ENCODE results near the gene MOB3A.

Gene MOB3A

DNA sequence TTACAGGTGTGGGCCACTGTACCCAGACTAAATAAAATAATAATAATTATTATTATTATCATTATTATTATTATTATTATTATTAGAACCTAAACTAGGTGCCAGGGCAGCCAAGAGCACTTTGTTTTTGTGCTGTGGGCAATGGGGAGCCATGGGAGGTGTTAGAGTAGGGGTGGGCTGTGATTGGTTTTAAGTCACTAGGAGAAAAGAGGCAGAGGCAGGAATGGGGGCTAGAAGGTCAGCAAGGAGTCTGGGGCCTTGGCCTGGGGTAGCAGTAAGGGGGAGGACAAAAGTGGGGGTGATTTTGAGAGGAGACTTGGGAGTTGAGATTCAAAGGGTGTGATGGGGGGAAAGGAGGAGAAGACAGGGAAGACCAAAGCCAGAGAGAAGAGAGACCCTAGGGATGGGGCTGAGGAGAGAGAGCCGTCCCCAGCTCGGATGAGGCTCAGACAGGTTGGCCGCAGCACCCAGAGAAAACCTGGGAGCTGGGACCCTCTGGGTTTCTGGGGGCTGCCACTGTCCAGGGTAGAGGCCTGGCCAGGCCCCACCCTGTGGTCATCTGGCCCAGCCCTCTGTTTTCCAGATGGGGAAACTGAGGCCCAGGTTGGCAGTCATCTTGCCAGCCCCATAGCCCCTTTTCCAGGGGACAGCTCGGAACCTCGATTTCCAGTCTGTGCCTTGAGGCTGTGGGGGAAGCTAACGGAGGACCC lies 62.9 kb downstream of the MOB3A start (continued):
- TF ChIP-seq TSHZ2 (CRISPR knock-in tag; IDR thresholded peaks at IDR 0.05) (no peak), ZNF70 (CRISPR knock-in tag; IDR thresholded peaks at IDR 0.05) (no peak), ZNF565 (CRISPR knock-in tag; conservative IDR thresholded peaks at IDR 0.05; ENCODE audit: low read depth) (no peak), ZFP30 (CRISPR knock-in tag; IDR thresholded peaks at IDR 0.05) (no peak), ESRRG (CRISPR knock-in tag; IDR thresholded peaks at IDR 0.05) (no peak)
- TF ChIP-seq, protein P1, sequence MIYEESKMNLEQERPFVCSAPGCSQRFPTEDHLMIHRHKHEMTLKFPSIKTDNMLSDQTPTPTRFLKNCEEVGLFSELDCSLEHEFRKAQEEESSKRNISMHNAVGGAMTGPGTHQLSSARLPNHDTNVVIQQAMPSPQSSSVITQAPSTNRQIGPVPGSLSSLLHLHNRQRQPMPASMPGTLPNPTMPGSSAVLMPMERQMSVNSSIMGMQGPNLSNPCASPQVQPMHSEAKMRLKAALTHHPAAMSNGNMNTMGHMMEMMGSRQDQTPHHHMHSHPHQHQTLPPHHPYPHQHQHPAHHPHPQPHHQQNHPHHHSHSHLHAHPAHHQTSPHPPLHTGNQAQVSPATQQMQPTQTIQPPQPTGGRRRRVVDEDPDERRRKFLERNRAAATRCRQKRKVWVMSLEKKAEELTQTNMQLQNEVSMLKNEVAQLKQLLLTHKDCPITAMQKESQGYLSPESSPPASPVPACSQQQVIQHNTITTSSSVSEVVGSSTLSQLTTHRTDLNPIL (CRISPR knock-in tag; IDR thresholded peaks at IDR 0.05; ENCODE audit: low read depth), result no peak

DNA sequence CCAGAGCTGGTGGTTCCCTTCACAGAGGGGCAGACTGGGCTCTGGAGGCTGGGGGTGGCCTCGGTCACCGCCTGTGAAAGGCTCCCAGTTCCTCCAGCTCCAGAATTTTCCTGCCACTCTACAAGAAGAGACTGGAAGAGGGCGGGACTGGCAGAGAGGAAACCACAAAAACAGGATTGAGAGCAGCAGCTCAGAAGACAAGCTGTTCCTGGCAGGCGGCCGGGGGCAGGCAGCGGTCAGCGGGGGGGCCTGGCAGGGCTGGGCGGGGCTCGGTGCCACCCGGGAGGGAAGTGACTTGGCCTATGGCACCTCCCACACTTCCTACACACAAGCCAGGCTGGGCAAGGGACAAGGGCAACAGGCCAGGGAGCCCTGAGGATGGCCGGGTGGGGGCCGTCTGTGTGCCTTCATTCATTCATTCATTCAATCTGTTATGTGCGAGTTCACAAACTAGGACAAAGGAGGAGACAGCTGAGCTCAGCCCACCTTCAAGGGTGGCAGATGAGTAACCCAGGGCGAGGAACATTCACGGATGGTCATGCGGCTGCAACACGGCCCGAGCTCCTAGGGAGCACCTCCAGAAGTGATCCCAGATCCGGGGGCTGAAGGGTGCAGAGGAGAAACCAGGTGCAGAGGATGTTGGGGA lies 63.7 kb downstream of the MOB3A start:
- TF ChIP-seq ZFP30 (CRISPR knock-in tag; IDR thresholded peaks at IDR 0.05) (no peak), TOX (CRISPR knock-in tag; IDR thresholded peaks at IDR 0.05; ENCODE audit: borderline replicate concordance) (no peak), ZFP3 (CRISPR knock-in tag; IDR thresholded peaks at IDR 0.05) (peak; percentile 26; the same call in 1 of the 2 replicates), ARNTL (CRISPR knock-in tag; IDR thresholded peaks at IDR 0.05; ENCODE audit: borderline replicate concordance, low read depth) (no peak), ZNF70 (CRISPR knock-in tag; IDR thresholded peaks at IDR 0.05) (no peak), ISL1 (CRISPR knock-in tag; IDR thresholded peaks at IDR 0.05) (no peak), BACH2 (CRISPR knock-in tag; IDR thresholded peaks at IDR 0.05; ENCODE audit: borderline replicate concordance) (no peak), CSDC2 (CRISPR knock-in tag; IDR thresholded peaks at IDR 0.05) (no peak), TCF4 (CRISPR knock-in tag; IDR thresholded peaks at IDR 0.05; ENCODE audit: borderline replicate concordance) (no peak), SNAI2 (CRISPR knock-in tag; IDR thresholded peaks at IDR 0.05) (no peak), ZC3H10 (CRISPR knock-in tag; IDR thresholded peaks at IDR 0.05) (no peak), ESRRG (CRISPR knock-in tag; IDR thresholded peaks at IDR 0.05) (no peak)
- TF ChIP-seq, protein P2, sequence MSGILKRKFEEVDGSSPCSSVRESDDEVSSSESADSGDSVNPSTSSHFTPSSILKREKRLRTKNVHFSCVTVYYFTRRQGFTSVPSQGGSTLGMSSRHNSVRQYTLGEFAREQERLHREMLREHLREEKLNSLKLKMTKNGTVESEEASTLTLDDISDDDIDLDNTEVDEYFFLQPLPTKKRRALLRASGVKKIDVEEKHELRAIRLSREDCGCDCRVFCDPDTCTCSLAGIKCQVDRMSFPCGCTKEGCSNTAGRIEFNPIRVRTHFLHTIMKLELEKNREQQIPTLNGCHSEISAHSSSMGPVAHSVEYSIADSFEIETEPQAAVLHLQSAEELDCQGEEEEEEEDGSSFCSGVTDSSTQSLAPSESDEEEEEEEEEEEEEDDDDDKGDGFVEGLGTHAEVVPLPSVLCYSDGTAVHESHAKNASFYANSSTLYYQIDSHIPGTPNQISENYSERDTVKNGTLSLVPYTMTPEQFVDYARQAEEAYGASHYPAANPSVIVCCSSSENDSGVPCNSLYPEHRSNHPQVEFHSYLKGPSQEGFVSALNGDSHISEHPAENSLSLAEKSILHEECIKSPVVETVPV (CRISPR knock-in tag; IDR thresholded peaks at IDR 0.05), result no peak
- TF ChIP-seq, protein P3, sequence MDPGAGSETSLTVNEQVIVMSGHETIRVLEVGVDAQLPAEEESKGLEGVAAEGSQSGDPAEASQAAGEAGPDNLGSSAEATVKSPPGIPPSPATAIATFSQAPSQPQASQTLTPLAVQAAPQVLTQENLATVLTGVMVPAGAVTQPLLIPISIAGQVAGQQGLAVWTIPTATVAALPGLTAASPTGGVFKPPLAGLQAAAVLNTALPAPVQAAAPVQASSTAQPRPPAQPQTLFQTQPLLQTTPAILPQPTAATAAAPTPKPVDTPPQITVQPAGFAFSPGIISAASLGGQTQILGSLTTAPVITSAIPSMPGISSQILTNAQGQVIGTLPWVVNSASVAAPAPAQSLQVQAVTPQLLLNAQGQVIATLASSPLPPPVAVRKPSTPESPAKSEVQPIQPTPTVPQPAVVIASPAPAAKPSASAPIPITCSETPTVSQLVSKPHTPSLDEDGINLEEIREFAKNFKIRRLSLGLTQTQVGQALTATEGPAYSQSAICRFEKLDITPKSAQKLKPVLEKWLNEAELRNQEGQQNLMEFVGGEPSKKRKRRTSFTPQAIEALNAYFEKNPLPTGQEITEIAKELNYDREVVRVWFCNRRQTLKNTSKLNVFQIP (CRISPR knock-in tag; IDR thresholded peaks at IDR 0.05; ENCODE audit: borderline replicate concordance, low read depth), result no peak
- TF ChIP-seq, protein P1 (CRISPR knock-in tag; IDR thresholded peaks at IDR 0.05; ENCODE audit: low read depth), result no peak
- TF ChIP-seq, protein P4, sequence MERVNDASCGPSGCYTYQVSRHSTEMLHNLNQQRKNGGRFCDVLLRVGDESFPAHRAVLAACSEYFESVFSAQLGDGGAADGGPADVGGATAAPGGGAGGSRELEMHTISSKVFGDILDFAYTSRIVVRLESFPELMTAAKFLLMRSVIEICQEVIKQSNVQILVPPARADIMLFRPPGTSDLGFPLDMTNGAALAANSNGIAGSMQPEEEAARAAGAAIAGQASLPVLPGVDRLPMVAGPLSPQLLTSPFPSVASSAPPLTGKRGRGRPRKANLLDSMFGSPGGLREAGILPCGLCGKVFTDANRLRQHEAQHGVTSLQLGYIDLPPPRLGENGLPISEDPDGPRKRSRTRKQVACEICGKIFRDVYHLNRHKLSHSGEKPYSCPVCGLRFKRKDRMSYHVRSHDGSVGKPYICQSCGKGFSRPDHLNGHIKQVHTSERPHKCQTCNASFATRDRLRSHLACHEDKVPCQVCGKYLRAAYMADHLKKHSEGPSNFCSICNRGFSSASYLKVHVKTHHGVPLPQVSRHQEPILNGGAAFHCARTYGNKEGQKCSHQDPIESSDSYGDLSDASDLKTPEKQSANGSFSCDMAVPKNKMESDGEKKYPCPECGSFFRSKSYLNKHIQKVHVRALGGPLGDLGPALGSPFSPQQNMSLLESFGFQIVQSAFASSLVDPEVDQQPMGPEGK (CRISPR knock-in tag; IDR thresholded peaks at IDR 0.05; ENCODE audit: borderline replicate concordance), result peak; percentile 96; the same call in 1 of the 2 replicates
- peak; percentile 87 for ATAC-seq

Measured in SK-N-SH treated with all-trans-retinoic acid at 6 μM for 48 hours (cell line).